ENCODE data around the gene RAB4B. TPM values are rescaled to one million over a fixed set of nuclear protein-coding genes. Genes with fewer than 3 reads are reported as not detected.
"Not testable (repeated sequence)": the region's sequence is repeated elsewhere in the genome, so short reads cannot be mapped to it uniquely, and the experiment has no call there.

RAB4B gene
- total RNA-seq, 1 donor from 2014 or later, result 16.9 TPM

DNA sequence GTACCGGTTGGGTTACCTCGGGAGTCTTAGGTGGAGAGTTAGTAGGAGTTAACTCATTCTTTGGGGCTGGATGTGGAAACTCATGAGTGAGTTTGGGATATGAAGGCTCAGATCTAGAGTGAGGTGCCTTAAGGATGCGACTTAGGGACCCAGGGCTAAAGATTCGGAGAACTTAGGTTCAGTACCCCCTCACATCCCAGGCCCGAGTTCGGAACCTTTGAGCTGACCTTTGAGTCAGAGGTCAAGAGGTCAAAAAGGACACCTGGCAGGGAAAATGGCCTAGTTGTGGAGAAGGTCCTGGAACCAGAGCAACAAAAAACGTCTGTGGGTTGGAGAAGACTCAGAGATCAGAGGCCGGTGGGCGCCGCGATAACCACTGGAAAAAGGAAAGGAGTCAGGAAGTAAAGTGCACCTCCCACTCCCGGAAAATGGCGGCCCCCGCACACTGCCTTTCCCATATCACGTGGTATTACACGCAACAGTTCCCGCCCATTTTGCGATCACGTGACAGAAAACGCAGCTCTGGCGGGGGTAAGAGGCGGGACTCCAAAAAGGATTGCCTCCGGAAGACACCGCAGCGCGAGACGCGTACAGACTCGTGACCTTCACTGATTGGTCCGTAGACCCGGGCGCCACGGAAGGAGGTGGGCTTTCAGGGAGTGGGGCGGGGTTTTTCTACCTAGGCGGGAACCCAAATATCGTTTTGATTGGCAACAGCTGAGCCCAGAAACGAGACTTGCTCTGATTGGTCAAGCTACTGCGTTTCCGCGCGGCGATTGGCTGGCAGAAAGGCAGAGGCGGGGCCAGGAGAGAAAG, 27.8 kb upstream of the RAB4B start, which contains the start of gene ACTMAP:
ACTMAP (minus strand) TSS at position 420 of the 816 bp plus-strand sequence. CDS start 674 bp downstream, outside the sequence.
- peak; percentile 100 for DNase-seq (ENCODE audit: low spot score)
- intact Hi-C loops (cut with DNase I), result loop anchor here (2.0 kb wide), 3 partner anchors 29 to 59 kb away; partner anchors contain the start of genes NUMBL and RAB4B

DNA sequence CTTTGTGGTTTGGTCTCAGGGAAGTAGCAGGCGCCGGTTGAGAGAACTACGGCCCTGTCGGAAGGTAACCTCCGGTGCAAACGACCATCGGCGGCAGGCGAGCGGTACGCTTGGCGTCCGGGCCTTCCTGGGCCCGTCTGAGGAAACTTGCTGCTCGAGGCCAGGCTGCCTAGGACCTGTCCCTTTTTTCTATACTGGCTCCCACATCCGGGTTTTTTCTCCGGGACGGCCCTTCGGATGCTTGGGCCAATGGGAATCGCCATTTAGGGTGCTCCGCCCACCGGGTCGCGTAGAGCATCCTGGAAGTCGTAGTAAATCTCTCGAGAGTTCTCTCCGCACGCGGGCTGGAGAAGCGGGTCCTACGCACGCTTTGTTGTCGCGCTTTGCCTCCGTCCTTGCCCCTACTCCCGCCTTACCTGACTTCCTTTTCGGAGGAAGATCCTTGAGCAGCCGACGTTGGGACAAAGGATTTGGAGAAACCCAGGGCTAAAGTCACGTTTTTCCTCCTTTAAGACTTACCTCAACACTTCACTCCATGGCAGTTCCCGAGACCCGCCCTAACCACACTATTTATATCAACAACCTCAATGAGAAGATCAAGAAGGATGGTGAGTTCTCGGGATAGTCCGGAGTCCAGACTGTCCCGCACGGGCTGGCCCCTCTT, 27.0 kb upstream of the RAB4B start, which contains the start of gene SNRPA:
SNRPA (plus strand) TSS at position 330 of the 664 bp plus-strand sequence; CDS start at position 536, 206 bp downstream.
- peak; percentile 96 for DNase-seq (ENCODE audit: low spot score)
- intact Hi-C loops (cut with DNase I), result loop anchor here (2.0 kb wide), 3 partner anchors 28 to 60 kb away; partner anchors contain the start of genes NUMBL and RAB4B

DNA sequence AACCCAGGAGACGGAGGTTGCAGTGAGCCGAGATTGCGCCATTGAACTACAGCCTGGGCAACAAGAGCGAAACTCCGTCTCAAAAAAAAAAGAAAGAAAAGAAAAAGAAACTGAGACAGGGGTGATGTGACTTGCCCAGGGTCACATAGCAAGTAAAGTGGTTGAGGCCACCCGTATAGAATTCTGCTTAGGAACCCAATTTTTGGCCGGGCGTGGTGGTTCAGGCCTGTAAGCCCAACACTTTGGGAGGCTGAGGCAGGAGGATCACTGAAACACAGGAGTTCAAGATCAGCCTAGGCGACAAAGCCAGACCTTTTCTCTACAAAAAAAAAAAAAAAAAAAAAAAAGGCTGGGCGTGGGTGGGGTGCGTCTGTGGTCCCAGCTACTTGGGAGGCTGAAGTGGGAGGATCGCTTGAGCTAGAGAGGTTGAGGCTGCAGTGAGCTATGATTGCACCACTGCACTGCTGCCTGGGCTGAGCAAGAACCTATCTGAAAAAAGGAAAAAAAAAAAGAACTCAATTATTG, 25.7 kb upstream of the RAB4B start:
- intact Hi-C loops (cut with DNase I), result no loop called here
- DNase-seq (ENCODE audit: low spot score), result no peak

DNA sequence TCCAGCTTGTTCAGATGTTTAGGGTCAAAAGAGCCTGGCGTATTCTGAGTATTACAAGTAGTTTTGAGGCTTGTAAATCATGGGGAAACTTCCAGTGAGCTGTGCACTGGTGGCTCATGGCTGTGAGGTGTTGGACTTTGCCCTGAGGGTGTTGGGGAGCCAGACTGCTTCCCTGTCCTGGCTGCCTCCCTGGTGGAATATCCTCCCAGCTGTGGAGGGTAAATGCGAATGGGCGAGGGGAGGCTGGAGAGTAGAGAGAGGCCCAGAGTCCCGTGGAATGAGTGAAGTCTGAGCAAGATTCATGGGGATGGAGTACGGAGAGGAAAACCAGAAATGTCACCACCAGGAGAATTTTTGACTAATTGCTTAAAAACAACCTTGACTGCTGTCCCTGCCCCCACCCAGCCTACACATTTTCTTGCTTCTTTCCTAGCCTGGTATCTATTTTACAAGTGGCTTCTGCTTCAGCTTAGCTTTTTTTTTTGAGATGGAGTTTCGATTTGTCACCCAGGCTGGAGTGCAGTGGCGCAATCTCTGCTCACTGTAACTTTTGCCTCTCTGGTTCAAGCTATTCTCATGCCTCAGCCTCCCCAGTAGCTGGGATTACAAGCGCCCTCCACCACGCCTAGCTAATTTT, 23.3 kb upstream of the RAB4B start:
- no peak for DNase-seq (ENCODE audit: low spot score)
- intact Hi-C loops (cut with DNase I), result no loop called here

DNA sequence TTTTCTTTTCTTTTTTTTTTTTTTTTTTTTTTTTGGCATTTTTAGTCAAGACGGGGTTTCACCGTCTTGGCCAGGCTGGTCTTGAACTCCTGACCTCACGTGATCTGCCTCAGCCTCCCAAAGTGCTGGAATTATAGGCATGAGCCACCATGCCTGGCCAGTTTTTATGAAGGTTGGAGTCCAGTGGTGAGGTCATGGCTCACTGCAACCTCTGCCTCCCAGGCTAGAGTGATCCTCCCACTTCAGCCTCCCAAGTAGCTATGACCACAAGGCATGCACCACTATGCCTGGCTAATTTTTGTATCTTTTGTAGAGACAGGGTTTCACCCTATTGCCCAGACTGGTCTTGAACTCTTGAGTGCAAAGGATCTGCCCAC, 22.8 kb upstream of the RAB4B start:
- no peak for DNase-seq (ENCODE audit: low spot score)
- intact Hi-C loops (cut with DNase I), result no loop called here

DNA sequence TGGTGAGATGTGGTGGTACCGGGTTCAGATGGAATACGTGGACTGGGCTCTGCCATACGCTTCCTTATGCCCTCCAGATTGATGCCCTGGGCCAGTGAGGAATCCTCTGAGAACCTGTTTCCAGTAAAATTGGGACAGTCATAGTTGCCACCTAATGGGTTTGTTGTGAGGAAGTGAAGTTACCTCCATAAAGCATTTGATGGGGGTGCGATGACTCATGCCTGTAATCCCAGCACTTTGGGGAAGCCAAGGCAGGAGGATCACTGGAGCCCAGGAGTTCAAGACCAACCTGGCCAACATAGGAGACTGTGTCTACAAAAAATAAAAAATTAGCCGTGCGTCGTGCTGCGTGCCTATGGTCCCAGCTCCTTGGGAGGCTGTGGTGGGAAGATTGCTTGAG, 22.3 kb upstream of the RAB4B start:
- intact Hi-C loops (cut with DNase I), result no loop called here
- no peak for DNase-seq (ENCODE audit: low spot score)

DNA sequence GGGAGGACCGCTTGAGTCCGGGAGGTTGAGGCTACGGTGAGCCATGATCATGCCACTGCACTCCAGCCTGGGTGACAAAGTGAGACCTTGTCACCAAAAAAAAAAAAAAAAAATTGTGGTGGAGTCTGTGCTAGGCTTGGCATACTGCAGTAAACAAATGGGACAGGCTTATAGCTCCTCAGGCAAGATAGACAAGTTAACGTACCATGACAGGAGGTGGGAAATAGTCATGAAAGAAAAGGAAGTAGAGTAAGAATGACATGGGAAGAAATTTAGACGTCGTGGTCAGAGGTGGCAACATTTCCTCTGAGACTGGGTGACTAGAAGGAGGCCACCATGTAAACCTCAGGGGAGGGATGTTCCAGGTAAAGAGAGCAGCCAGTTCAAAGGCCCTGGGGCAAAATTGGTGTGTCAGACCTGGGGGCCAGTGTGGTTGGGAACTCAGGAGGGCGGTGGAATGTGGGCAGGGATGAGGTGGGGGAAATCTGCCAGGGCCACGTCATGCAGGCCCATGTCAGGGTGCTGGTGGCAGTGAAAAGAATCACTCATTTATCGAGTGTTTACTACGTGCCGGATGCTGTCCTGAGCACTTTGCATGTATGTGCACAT, 21.4 kb upstream of the RAB4B start:
- intact Hi-C loops (cut with DNase I), result no loop called here
- DNase-seq (ENCODE audit: low spot score), result no peak

DNA sequence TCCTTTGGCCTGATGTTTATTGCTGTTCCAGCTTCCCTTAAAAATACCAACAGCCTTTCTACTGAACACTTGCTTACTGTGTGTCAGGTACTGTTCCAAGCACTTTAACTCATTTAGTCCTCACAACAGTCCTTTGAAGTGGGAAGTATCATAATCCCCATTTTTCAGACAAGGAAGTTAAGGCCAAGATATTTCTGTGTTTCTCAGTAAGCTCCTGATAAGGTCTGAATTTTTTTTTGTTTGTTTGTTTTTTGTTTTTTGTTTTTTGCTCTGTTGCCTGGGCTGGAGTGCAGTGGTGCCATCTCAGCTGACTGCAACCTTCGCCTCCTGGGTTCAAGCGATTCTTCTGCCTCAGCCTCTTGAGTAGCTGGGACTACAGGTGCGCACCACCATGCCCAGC, 19.6 kb upstream of the RAB4B start:
- intact Hi-C loops (cut with DNase I), result no loop called here
- no peak for DNase-seq (ENCODE audit: low spot score)

DNA sequence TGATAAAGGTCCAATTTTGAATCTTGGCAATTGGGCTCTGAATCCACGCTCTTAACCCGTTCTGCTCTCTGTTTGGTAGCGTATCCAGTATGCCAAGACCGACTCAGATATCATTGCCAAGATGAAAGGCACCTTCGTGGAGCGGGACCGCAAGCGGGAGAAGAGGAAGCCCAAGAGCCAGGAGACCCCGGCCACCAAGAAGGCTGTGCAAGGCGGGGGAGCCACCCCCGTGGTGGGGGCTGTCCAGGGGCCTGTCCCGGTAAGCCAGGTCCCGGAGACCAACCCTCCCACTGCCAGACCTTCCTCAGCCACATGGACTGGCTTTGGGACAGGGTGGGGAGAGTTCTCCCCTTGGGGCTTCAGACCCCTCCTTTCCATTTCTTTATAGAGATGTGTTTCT, 18.7 kb upstream of the RAB4B start:
- intact Hi-C loops (cut with DNase I), result no loop called here
- DNase-seq (ENCODE audit: low spot score), result no peak

DNA sequence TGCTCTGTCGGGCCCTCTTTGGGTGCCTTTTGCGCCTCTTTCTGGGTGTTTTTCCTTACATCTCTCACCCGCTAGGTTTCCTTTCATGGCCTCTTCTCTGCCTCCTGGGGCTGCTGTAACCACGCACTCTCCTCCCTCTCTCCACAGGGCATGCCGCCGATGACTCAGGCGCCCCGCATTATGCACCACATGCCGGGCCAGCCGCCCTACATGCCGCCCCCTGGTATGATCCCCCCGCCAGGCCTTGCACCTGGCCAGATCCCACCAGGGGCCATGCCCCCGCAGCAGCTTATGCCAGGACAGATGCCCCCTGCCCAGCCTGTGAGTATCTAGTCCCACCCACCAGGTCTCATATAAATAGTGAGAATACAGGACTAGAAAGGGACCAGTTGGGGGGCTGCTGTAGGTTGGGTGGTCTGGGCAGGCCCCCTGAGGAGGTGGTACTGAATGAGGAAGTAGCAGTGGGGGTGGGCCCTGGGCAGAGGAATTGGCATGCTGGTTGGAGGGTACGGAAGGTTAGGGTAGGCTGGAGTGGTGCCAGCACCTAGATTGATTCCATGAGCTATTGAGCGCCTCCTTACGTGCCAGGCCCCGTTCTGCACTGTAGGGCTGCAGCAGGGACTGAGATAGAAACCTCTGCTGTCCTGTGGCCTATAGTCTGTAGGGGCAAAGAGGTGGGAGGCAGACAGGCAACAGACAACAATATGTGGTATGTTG, 15.1 kb upstream of the RAB4B start:
- no peak for DNase-seq (ENCODE audit: low spot score)
- intact Hi-C loops (cut with DNase I), result no loop called here

DNA sequence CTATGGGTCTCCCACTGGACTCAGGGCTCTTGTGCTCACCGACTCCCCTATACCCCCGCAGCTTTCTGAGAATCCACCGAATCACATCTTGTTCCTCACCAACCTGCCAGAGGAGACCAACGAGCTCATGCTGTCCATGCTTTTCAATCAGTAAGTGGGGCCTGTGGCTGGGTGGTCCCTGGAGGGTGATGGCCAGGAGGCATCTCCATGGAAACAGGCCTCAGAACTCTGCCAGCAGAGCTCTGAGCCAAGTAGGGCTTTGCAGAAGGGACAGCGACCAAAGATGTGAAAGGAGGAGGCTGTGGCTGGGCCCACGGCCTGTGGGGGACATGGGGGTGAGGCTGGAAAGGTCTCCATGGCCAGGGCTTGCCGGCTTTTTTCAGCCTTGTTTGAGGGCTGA, 14.5 kb upstream of the RAB4B start:
- intact Hi-C loops (cut with DNase I), result no loop called here
- no peak for DNase-seq (ENCODE audit: low spot score)

DNA sequence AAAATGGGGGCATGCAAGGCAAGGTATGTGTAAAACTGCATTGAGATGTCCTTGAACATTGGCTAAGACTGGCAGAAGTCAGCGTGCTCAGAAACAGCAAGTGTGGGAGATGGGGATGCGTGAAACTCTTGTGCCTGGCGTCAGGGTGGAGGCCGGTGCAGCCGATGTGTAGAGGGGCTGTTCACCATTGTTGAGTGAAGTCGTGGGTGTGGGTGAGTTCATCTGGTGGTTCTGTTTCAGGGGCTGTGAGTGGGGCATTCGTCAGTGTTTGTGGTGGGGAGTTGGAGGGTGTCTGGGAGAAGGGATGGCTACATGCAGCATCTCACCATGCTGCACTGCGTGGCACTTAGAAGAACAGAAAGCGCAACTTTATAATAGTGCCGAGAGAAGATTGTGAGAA, 14.1 kb upstream of the RAB4B start:
- intact Hi-C loops (cut with DNase I), result no loop called here
- DNase-seq (ENCODE audit: low spot score), result no peak

DNA sequence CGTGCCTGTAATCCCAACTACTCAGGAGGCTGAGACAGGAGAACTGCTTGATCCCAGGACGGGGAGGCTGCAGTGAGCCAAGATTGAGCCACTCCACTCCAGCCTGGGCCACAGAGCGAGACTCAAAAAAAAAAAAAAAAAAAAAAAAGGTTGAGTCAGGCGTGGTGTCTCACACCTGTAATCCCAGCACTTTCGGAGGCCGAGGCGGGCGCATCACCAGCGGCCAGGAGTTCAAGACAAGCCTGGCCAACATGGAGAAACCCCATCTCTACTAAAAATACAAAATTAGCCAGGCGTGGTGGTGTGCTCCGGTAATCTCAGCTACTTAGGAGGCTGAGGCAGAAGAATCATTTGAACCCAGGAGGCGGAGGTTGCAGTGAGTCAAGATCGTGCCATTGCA, 11.7 kb upstream of the RAB4B start:
- intact Hi-C loops (cut with DNase I); DNase-seq (ENCODE audit: low spot score): not testable (repeated sequence)

DNA sequence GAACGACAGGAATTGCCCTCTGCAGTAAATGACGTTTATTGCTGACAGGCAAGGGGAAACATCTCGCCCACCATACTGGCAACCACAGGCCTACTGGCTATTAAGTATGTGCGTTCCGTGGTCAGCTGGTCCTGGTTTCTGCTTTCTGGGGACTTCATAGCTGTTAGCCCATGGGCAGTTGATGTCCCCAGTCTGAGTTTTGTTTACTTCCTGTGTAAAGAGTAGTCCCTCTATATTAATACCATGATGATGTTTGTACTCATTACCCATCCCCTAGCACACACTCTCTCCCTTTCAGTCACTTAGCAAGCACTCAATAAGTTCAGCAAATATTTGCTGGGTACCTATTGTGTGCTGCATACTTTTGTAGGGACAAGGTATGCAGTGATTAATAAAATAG, 9.2 kb upstream of the RAB4B start:
- intact Hi-C loops (cut with DNase I), result no loop called here
- DNase-seq (ENCODE audit: low spot score), result no peak

DNA sequence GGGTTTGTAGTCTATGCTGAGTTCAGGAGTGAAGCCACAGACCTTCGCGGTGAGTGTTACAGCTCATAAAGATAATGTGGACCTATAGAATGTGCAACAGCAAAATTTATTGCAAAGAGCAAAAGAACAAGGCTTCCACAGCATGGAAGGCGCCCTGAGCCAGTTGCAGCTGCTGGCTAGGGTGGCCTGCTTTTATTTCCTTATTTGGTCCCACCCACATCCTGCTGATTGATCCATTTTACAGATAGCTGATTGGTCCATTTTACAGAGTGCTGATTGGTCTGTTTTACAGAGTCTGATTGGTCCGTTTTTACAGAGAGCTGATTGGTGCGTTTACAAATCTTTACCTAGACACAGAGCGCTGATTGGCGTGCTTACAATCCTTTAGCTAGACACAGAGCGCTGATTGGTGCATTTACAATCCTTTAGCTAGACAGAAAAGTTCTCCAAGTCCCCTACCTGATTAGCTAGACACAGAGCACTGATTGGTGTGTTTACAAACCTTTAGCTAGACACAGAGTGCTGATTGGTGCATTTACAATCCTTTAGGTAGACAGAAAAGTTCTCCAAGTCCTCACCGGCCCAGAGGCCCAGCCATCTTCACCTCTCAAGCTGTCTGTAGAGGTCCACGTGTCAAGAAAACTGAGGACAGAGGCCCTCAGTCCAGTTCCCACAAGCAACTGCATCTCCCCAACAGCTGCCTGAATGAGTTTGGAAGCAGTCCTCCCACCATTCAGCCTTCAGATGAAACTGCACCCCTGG, 6.8 kb upstream of the RAB4B start:
- DNase-seq (ENCODE audit: low spot score); intact Hi-C loops (cut with DNase I): not testable (repeated sequence)

DNA sequence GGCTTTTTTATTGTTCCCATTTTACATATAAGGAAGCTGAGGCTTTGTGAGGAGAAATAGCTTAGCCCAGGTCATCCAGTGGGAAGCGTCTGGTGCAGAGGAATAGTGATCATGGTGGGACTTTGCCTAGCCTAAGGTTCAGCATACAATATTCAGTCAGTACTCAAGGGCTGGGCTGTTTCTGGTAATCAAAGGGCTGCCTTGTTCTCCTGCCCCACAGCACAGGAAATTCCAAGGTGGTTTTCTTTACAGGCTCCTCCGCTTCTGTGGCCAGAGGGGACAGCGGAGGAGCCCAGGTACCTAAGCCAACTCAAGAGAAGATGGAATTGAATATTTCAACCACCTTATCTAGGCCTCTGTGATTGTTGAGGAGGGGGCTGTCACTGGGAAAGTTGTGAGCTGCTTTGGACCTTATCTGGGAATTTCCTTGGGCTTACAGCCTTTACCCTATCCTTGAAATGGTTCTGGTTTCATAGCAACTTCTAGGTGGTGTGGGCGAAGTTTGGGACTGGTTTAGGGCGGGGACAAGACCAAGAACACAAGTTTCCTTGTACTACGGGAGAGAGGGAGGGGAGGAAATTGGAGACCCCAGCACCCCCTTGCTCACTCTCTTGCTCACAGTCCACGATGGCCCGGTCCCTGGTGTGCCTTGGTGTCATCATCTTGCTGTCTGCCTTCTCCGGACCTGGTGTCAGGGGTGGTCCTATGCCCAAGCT, 3.0 kb upstream of the RAB4B start, which contains the start of gene MIA:
MIA (plus strand) TSS at position 606 of the 716 bp plus-strand sequence; CDS start at position 628, 22 bp downstream.
- intact Hi-C loops (cut with DNase I), result no loop called here

DNA sequence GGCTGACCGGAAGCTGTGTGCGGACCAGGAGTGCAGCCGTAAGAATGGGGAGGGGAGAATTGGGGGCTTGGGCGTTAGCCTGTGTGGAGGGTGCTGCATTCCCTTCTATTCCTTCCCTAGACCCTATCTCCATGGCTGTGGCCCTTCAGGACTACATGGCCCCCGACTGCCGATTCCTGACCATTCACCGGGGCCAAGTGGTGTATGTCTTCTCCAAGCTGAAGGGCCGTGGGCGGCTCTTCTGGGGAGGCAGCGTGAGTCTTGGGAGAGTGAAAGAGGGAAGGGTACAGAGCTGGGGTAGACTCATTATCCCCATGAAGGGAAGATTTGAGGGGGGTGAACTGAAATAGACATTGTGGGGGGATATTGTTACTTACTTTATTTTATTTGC, 2.4 kb upstream of the RAB4B start:
- intact Hi-C loops (cut with DNase I), result no loop called here
- no peak for DNase-seq (ENCODE audit: low spot score)

More for the DNA sequence above, 3.0 kb upstream of the RAB4B start, which contains the start of gene MIA:
- no peak for DNase-seq (ENCODE audit: low spot score)

DNA sequence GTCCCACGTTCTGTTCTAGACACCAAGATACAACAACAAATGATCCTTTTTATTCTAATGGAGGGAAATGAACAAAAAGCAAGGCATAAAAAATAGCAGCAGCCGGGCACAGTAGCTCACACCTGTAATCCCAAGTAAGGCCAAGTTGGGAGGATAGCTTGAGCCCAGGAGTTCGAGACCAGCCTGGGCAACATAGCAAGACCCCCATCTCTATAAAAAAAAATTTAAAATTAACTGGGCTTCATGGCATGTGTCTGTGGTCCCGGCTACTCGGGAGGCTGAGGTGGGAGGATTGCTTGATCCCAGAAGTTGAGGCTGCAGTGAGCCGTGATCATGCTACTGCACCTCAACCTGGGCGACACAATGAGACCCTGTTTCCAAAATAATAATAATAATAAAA, 1.7 kb upstream of the RAB4B start:
- DNase-seq (ENCODE audit: low spot score), result no peak
- intact Hi-C loops (cut with DNase I), result no loop called here
